OCI-LY3 (cell line): ENCODE measurements around the gene TEFM.
"Not testable (repeated sequence)": the region's sequence is repeated elsewhere in the genome, so short reads cannot be mapped to it uniquely, and the experiment has no call there.

Source experiments
- H2AFZ ChIP-seq: fragments of 200-600, 300-600 bp; shearing (Covaris generic); 2 replicates; pipeline ENCODE4 v1.6.0; 2014; ENCODE audit warnings: antibody characterized with exemption, low read depth, low read length
- H3K27ac ChIP-seq: fragments of 200-600, 300-600 bp; sonication (generic); 2 replicates; pipeline ENCODE4 v1.5.1; 2014; ENCODE audit warnings: mild to moderate bottlenecking, low read length, moderate library complexity, mixed read lengths
- H3K27me3 ChIP-seq: fragments of 200-600, 300-600 bp; sonication (generic); 2 replicates; pipeline ENCODE4 v1.6.1; 2014; ENCODE audit warnings: low read depth, low read length, mixed read lengths
- H3K36me3 ChIP-seq: fragments of 200-600, 300-600 bp; sonication (generic); replicated peaks from 2 replicates; pipeline ENCODE3; 2014; ENCODE audit warnings: low read depth, low read length, mixed read lengths
- H3K4me1 ChIP-seq: fragments of 300-600, 200-600 bp; sonication (generic); 2 replicates; pipeline ENCODE4 v1.6.1; 2014; ENCODE audit warnings: low read length, mixed read lengths
- H3K4me2 ChIP-seq: fragments of 200-600, 300-600 bp; sonication (generic); 2 replicates; pipeline ENCODE4 v1.6.1; 2014; ENCODE audit warnings: low read length, mixed read lengths
- H3K4me3 ChIP-seq: fragments of 300-600, 200-600 bp; sonication (generic); 2 replicates; pipeline ENCODE4 v1.5.1; 2014; ENCODE audit warnings: antibody characterized with exemption, mild to moderate bottlenecking, low read length, moderate library complexity
- H3K79me2 ChIP-seq: fragments of 300-600, 200-600 bp; shearing (Covaris generic); 2 replicates; pipeline ENCODE4 v1.6.1; 2014; ENCODE audit warnings: mild to moderate bottlenecking, low read length, mixed read lengths
- H3K9ac ChIP-seq: fragments of 300-600, 200-600 bp; shearing (Covaris generic); 2 replicates; pipeline ENCODE4 v1.6.0; 2014; ENCODE audit warnings: mild to moderate bottlenecking, low read length, moderate library complexity
- H3K9me3 ChIP-seq: fragments of 200-600, 300-600 bp; shearing (Covaris generic); 2 replicates; pipeline ENCODE4 v1.6.1; 2014; ENCODE audit warnings: low read length, mixed read lengths; ENCODE audit not compliant: insufficient read depth
- H4K20me1 ChIP-seq: fragments of 200-600, 300-600 bp; sonication (generic); 2 replicates; pipeline ENCODE4 v1.6.1; 2016; ENCODE audit warnings: low read length, mixed read lengths; ENCODE audit not compliant: insufficient read depth
- CTCF ChIP-seq: fragments of 200-600, 300-600 bp; sonication (generic); IDR thresholded peaks from 2 replicates; pipeline ENCODE4 v1.5.1; 2014; ENCODE audit warnings: antibody characterized with exemption, low read length, low read depth
- EZH2phosphoT487 ChIP-seq: fragments of 200-600 bp; shearing (Covaris generic); IDR thresholded peaks from 2 replicates; pipeline ENCODE4 v1.6.1; 2018; ENCODE audit warnings: antibody characterized with exemption, mixed run types, low read depth

Gene TEFM

GRCh38 chr17:30913955-30914354, 7.9 kb upstream of the TEFM start:
- TF ChIP-seq CTCF = peak; percentile 29
- no peak for TF ChIP-seq EZH2phosphoT487
- no peak overlapping the region for H3K4me3 ChIP-seq
- H3K79me2 ChIP-seq = no peaks in the 10 kb centered on the region
- H3K9me3 ChIP-seq = no peaks in the 10 kb centered on the region
- no peak overlapping the region for H3K9ac ChIP-seq
- H2AFZ ChIP-seq = no peak overlapping the region
- no peaks in the 10 kb centered on the region for H3K27me3 ChIP-seq
- H3K4me2 ChIP-seq = no peak overlapping the region
- no peaks in the 10 kb centered on the region for H4K20me1 ChIP-seq
- no peak overlapping the region for H3K27ac ChIP-seq
- H3K4me1 ChIP-seq = peaks cover 6% of the 10 kb centered on the region
- no peaks in the 10 kb centered on the region for H3K36me3 ChIP-seq

- H3K4me2 ChIP-seq, H2AFZ ChIP-seq, H4K20me1 ChIP-seq, H3K9me3 ChIP-seq, H3K27me3 ChIP-seq, H3K36me3 ChIP-seq, H3K4me3 ChIP-seq, H3K9ac ChIP-seq, H3K27ac ChIP-seq: not testable (repeated sequence)
- Histone ChIP-seq H3K4me1 (peaks cover 26% of the 10 kb centered on the region), H3K79me2 (peaks cover 26% of the 10 kb centered on the region)
These were observed 4.1 kb upstream of the TEFM start for GRCh38 chr17:30910151-30910550.

GRCh38 chr17:30908717-30909420, 2.8 kb upstream of the TEFM start:
- Histone ChIP-seq H4K20me1 (no peaks in the 10 kb centered on the region), H3K4me3 (0 out of 2 replicates have a peak overlapping the region, but pooled peaks have one; percentile 29), H3K79me2 (peaks cover 37% of the 10 kb centered on the region), H3K27me3 (no peaks in the 10 kb centered on the region), H3K4me1 (peaks cover 28% of the 10 kb centered on the region), H3K4me2 (peak overlapping the region; percentile 68), H3K27ac (peak overlapping the region; percentile 56), H2AFZ (no peak overlapping the region), H3K9me3 (no peaks in the 10 kb centered on the region), H3K36me3 (peaks cover 4% of the 10 kb centered on the region), H3K9ac (no peak overlapping the region)
- TF ChIP-seq EZH2phosphoT487 (no peak), CTCF (no peak)

GRCh38 chr17:30905742-30906100, 317 bp downstream of the TEFM start:
- Histone ChIP-seq H3K9ac (peak overlapping the region; percentile 94), H3K4me3 (peak overlapping the region; percentile 95), H2AFZ (peak overlapping the region; percentile 79), H3K4me2 (peak overlapping the region; percentile 94), H3K79me2 (peaks cover 39% of the 10 kb centered on the region), H3K9me3 (no peaks in the 10 kb centered on the region), H3K27me3 (no peaks in the 10 kb centered on the region), H3K36me3 (peaks cover 13% of the 10 kb centered on the region), H4K20me1 (no peaks in the 10 kb centered on the region), H3K27ac (peak overlapping the region; percentile 38), H3K4me1 (peaks cover 28% of the 10 kb centered on the region)
- TF ChIP-seq CTCF (no peak), EZH2phosphoT487 (no peak)
